Medulla oblongata (tissue), 1 donor: ENCODE measurements around the gene FAM50A.
"Not testable (repeated sequence)": the region's sequence is repeated elsewhere in the genome, so short reads cannot be mapped to it uniquely, and the experiment has no call there.

Experiments used
- DNase-seq: peaks from one replicate; pipeline ENCODE4 v3.0.0-alpha.2; 2015; ENCODE audit errors: extremely low spot score

The FAM50A gene, protein sequence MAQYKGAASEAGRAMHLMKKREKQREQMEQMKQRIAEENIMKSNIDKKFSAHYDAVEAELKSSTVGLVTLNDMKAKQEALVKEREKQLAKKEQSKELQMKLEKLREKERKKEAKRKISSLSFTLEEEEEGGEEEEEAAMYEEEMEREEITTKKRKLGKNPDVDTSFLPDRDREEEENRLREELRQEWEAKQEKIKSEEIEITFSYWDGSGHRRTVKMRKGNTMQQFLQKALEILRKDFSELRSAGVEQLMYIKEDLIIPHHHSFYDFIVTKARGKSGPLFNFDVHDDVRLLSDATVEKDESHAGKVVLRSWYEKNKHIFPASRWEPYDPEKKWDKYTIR

GRCh38 chrX:154443992-154444754 is at the start of gene FAM50A:
FAM50A (plus strand) TSS chrX:154444141; CDS start chrX:154444236, 95 bp downstream.
- peak; percentile 68 for DNase-seq

- not testable (repeated sequence) for DNase-seq
Observed at GRCh38 chrX:154396363-154396762, 47.6 kb upstream of the FAM50A start.

DNA sequence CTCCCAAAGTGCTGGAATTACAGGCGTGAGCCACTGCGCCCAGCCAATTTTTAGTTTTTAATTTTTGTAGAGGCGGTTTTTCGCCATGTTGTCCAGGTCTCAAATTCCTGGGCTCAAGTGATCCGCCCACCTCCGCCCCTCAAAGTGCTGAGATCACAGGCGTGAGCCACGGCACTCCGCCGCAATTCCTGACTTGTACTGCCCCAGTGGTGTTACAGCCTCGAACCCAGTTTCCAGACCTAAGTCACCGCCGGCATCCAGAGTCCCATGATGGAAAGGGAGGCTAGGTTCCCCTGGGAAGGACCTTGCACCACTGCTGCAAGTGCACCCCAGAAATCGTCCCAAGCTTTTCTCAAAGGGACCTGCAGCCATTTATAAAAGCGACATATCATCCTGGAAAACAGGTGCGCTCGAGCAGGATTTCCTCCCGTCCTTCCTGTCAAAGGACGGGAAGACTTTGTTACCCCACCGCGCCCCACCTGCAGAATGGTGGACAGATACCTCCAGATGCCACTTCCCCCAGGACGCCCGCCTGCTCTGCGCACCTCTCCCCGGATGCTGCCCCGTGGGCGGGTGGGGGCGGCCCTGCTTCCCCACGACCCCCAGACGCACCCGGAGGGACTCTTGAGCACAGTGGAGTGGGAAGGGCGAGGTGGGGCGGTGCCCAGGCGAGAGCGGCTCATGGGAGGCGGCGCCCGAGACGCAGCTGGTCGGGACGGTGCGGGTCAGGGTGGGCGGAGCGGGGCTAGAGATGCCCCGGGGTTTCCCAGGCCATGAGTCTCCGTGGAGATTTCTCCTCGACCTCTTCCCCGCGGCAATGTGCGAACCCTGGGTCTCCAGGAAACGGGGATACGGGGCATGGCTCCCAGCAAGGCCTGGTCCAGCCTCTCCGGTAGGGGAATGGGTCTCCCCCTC is 46.7 kb upstream of the FAM50A start:
- DNase-seq, result peak; percentile 34

DNA sequence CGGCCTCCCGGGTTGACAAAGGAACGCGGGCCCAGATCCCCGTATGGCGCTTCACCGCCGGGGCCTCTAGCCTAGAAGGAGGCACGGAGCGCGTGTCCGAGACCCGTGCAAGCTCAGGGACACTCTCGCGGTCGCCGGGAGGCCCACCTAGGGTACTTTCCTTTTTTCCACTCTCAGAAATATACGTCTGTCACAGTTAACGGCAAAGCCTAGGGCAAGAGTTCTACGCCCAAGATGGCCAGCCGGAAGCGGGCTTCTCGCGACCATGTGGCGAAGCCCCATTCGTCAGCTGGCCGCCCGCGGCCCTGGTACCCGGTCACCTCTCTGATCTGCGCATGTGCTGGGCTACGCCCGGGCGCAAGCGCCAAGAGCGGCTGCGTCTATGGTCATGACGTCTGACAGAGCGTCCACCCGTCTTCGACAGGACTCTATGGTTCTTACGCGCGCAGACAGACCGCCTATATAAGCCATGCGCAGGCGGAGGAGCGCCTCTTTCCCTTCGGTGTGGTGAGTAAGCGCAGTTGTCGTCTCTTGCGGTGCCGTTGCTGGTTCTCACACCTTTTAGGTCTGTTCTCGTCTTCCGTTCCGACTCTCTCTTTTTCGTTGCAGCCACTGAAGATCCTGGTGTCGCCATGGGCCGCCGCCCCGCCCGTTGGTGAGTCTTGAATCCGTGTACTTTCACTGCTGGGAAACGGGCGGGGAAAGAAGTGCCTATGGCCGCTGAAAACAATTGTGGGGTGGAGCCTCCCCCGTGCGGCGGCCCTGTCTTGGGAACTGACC is 45.9 kb upstream of the FAM50A start, which contains the start of gene RPL10:
Gene RPL10, plus strand, starts transcription at position 490 of the 780 bp plus-strand sequence. Its CDS starts 143 bp downstream, at position 633.
- peak; percentile 95 for DNase-seq

DNA sequence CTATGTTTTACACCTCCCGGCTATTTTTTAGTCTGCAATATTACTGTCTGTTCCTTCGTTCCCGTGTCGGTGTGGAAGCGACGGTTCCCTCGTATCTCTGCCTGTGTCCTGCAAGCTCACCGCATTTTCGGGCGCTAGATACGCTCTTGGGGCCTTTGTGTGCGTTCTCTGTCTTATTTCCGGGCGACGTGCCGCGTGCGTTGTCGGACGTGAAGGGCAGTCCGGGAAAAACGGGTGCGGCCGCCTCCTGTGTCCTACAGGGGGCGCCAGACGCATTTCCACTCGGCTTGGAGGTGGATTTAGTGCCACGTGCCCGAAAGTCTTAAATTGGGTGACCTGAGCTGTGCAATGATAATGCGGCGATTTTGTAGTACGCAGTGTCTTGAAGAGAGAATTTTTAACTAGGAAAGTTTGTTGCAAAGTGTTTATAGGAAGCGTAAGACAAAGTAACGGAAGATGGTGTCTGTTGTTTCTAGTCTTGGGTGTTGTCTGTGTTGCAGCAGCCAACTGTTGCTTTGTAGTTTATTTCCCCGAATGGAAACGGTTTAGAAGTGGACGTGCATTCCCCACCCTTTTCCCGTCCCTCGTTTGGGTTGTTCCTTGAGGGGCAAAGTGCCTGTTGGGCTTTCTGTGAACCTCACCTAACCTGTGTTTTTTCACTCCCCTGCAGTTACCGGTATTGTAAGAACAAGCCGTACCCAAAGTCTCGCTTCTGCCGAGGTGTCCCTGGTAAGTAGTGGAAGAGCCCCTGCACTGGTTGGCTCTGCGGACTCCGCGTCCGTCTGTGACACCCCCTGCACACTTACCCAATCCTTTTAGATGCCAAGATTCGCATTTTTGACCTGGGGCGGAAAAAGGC is 45.0 kb upstream of the FAM50A start:
- peak; percentile 84 for DNase-seq

GRCh38 chrX:154399527-154400368 is 44.2 kb upstream of the FAM50A start:
- DNase-seq, result no peak

- not testable (repeated sequence) for DNase-seq
Observed at GRCh38 chrX:154400369-154400817, 43.5 kb upstream of the FAM50A start.

- DNase-seq, result no peak
Observed at GRCh38 chrX:154401045-154401799, 42.7 kb upstream of the FAM50A start.

- no peak for DNase-seq
Observed at GRCh38 chrX:154401918-154402621, 41.9 kb upstream of the FAM50A start.

GRCh38 chrX:154402622-154403127 is 41.3 kb upstream of the FAM50A start:
- DNase-seq, result no peak

DNA sequence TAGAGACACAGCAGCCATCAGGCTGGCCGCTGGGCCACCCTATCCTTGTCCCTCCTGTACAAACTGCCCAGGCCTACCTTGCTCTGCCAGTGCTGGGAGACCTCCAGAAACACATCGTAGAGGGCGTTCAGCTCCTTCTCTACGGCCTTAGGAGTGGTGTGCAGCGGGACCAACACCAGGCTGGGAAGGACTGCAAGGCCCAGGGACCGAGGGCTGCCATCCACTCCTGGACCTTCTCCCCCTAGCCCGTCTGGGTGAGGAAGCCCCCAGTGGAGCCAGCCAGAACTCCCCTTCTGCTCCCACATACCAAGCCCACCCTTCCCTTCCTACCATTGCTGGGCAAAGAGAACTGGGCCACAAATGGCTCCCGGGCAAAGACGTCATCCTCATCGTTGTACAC is 40.7 kb upstream of the FAM50A start:
- DNase-seq, result no peak

- no peak for DNase-seq
Observed at GRCh38 chrX:154403858-154404257, 40.1 kb upstream of the FAM50A start.

GRCh38 chrX:154404625-154405192 is 39.2 kb upstream of the FAM50A start:
- no peak for DNase-seq

DNA sequence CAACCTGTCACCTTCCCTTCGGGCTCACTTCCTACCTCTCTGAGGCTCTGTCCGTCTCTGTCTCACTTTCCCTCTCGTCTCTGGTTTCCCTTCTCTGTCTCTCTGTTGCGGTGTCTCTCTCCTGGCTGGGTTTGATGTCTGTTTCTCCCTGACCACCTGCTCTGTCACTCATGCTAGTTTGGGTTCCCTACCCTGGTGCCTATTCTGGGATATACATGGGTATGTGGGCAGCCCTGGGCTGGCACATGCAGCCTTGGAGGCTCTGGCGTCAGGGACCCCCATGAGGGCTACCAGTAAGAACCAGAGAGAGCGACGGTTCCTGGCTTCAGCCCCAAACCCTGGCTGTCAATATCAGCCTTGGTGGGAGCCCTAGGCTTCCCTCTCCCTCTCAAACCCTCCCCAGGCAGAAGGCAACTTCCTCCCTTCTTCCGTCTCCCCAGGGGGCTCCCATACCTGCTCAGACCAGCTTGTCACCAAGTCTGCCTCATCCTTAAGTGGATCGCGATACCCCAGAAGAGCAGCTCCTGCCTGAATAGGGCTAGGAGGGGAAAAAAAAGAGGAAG is 35.2 kb upstream of the FAM50A start:
- no peak for DNase-seq

GRCh38 chrX:154409222-154409871 is 34.6 kb upstream of the FAM50A start, which contains the start of gene DNASE1L1:
DNASE1L1 (minus strand) TSS chrX:154409254; CDS start chrX:154405568, 3,686 bp downstream.
- peak; percentile 36 for DNase-seq

- DNase-seq, result peak; percentile 45
Observed at GRCh38 chrX:154411981-154412340, 32.0 kb upstream of the FAM50A start.
